ENCODE data around the gene LAMB4.

- TF ChIP-seq POLR2AphosphoS5 (IDR thresholded peaks at IDR 0.05; ENCODE audit: low read depth, low read length) (no peak), POLR2A (IDR thresholded peaks at IDR 0.05; ENCODE audit: low read depth, low read length) (no peak)
Measured at GRCh38 chr7:108014747-108015682, 115.1 kb downstream of the LAMB4 start.
